GM23248 (cell line): ENCODE data around the gene SOX8. TPM values are rescaled to one million over a fixed set of nuclear protein-coding genes. Genes with fewer than 3 reads are reported as not detected.

Experiments used
- DNase-seq: peaks from one replicate; pipeline ENCODE4 v3.0.0-alpha.2; 2015
- H2AFZ ChIP-seq: fragments of 200-600 bp; sonication (generic); 2 replicates; pipeline ENCODE4 v1.6.1; 2016; ENCODE audit warnings: antibody characterized with exemption
- H3F3A ChIP-seq: fragments of 200-600 bp; sonication (generic); 2 replicates; pipeline ENCODE4 v1.6.1; 2016; ENCODE audit warnings: mild to moderate bottlenecking, antibody characterized with exemption, mixed run types; ENCODE audit not compliant: insufficient read depth
- H3K27ac ChIP-seq: fragments of 200-600 bp; sonication (generic); 2 replicates; pipeline ENCODE4 v1.5.1; 2016; ENCODE audit warnings: mild to moderate bottlenecking
- H3K27me3 ChIP-seq: fragments of 200-600 bp; sonication (generic); replicated peaks from 2 replicates; pipeline ENCODE4 v1.6.1; 2016; ENCODE audit warnings: mild to moderate bottlenecking; ENCODE audit not compliant: insufficient read depth
- H3K36me3 ChIP-seq: fragments of 200-600 bp; sonication (generic); 2 replicates; pipeline ENCODE4 v1.6.1; 2016; ENCODE audit warnings: low read depth, mild to moderate bottlenecking
- H3K4me1 ChIP-seq: fragments of 200-600 bp; sonication (generic); 2 replicates; pipeline ENCODE4 v1.6.1; 2016; ENCODE audit warnings: mild to moderate bottlenecking; ENCODE audit not compliant: insufficient read depth
- H3K4me2 ChIP-seq: fragments of 200-600 bp; sonication (generic); one replicate; pipeline ENCODE4 v1.6.1; 2016; ENCODE audit warnings: mild to moderate bottlenecking; ENCODE audit not compliant: unreplicated experiment
- H3K4me3 ChIP-seq: fragments of 200-600 bp; sonication (generic); 2 replicates; pipeline ENCODE4 v1.5.1; 2016; ENCODE audit warnings: mild to moderate bottlenecking
- H3K79me2 ChIP-seq: fragments of 200-600 bp; sonication (generic); 2 replicates; pipeline ENCODE4 v1.6.1; 2016; ENCODE audit warnings: mild to moderate bottlenecking; ENCODE audit not compliant: insufficient read depth
- H3K9ac ChIP-seq: fragments of 200-600 bp; sonication (generic); 2 replicates; pipeline ENCODE4 v1.6.1; 2016; ENCODE audit warnings: mild to moderate bottlenecking
- H3K9me2 ChIP-seq: fragments of 200-600 bp; sonication (generic); 2 replicates; pipeline ENCODE4 v1.6.1; 2016; ENCODE audit warnings: mixed run types, mild to moderate bottlenecking, moderate library complexity; ENCODE audit not compliant: insufficient read depth
- H3K9me3 ChIP-seq: fragments of 200-600 bp; sonication (generic); one replicate; pipeline ENCODE4 v1.6.1; 2017; ENCODE audit warnings: low read depth
- H4K20me1 ChIP-seq: fragments of 200-600 bp; sonication (generic); 2 replicates; pipeline ENCODE4 v1.6.0; 2016; ENCODE audit not compliant: insufficient read depth
- EZH2 ChIP-seq: fragments of 200-600 bp; sonication (generic); IDR thresholded peaks from 2 replicates; pipeline ENCODE4 v1.6.1; 2018; ENCODE audit warnings: antibody characterized with exemption, mild to moderate bottlenecking; ENCODE audit not compliant: insufficient read depth, poor library complexity, severe bottlenecking
- EZH2phosphoT487 ChIP-seq: fragments of 200-600 bp; sonication (generic); IDR thresholded peaks from 2 replicates; pipeline ENCODE4 v1.6.1; 2018; ENCODE audit warnings: antibody characterized with exemption, moderate library complexity, mild to moderate bottlenecking, low read depth; ENCODE audit not compliant: insufficient read depth
- WGBS, 2 experiments: methylation state at CpG; one replicate each; pipeline ENCODE4 v1.1.6; 2015 to 2017; ENCODE audit warnings: low lambda C conversion rate in 2 of 2, low coverage in 1 of 2; ENCODE audit errors: missing lambda C conversion rate in 2 of 2; 5-methylcytosine and 5-hydroxymethylcytosine counted together
- in situ Hi-C: fragments of 300-500 bp; cut with MboI; formaldehyde crosslinking; loops from 2 replicates; pipeline ENCODE4 v1.15.0; 2020
- polyA plus RNA-seq: library from polyadenylated mRNA; unstranded; fragments of >200 nt; fragmentation: Nextera tagmentation; extraction: Ambion mirVana; gene quantifications from 2 replicates; pipeline ENCODE4 v1.2.1, GENCODE V29; 2016
- total RNA-seq: library from RNA; depleted of rRNA; stranded (reverse); fragments of >200 nt; shearing (Covaris generic); gene quantifications from 2 replicates; pipeline ENCODE4 v1.2.3, GENCODE V29; 2014

Gene SOX8
- total and polyA plus RNA-seq, 2 experiments from 2014 or later, result 0.15 to 0.43 TPM

DNA sequence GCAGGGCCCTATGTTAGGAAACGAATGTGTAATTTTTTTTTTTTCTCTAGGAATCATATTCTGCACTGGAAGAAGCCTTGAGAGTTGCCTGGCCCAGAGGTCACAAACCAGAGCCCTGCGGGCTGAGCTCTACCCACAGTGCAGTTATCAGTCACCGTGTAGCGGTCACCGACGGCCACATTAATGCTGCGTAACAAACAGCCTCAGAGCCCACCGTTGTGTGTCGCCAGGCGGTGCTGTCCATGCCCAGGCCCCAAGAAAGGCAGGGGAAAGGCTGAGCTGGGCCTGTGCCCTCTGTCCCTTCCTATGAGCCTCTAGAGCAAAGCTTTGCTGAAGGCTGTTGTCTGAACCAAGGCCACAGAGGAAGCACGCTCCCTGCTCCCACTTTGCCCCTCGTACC is 6.3 kb upstream of the SOX8 start:
- Histone ChIP-seq H3F3A (no peaks in the 10 kb centered on the region), H2AFZ (no peak overlapping the region), H3K4me1 (no peaks in the 10 kb centered on the region), H3K4me3 (no peak overlapping the region), H3K27ac (no peak overlapping the region), H3K9me3 (no peaks in the 10 kb centered on the region), H4K20me1 (no peaks in the 10 kb centered on the region), H3K4me2 (no peak overlapping the region), H3K79me2 (no peaks in the 10 kb centered on the region), H3K9me2 (no peaks in the 10 kb centered on the region), H3K9ac (no peak overlapping the region), H3K27me3 (no peaks in the 10 kb centered on the region), H3K36me3 (no peaks in the 10 kb centered on the region)
- TF ChIP-seq EZH2 (no peak), EZH2phosphoT487 (no peak)
- in situ Hi-C loops, result no loop called here
- 88 to 90% methylated on average over 12 of the region's 12 CpGs for WGBS, 2 experiments
- DNase-seq, result no peak

DNA sequence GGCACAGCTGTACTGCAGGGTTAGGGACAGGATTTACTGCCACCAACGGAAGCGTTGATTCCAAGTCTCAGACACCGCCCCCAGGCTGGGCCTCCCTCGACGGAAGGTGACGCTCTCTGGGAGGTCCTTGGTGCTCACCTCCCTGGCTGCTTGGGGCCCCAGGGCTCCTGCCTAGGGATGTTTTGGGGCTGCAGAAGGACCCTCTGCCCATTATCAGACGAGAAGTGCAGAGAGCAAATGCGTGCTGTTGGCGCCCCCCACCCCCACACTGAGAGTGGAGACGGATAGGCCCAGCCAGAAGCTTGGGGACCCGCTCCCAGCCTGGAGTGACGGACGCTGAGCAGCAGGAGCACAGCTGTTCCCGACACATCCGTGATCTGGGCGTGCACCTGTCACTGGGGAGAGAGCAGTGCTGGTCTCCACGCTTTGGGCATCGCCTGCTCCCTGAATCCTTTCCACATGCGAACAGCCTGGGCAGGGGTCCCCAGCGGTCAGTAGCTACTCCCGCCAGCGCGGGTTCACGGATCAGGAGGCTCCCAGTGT is 5.1 kb upstream of the SOX8 start:
- 78 to 83% methylated on average over 24 of the region's 24 CpGs for WGBS, 2 experiments
- H3K9ac ChIP-seq, result no peak overlapping the region
- H3K9me3 ChIP-seq, result no peaks in the 10 kb centered on the region
- no peaks in the 10 kb centered on the region for H3K79me2 ChIP-seq
- no peaks in the 10 kb centered on the region for H3K9me2 ChIP-seq
- no peaks in the 10 kb centered on the region for H3F3A ChIP-seq
- H3K27ac ChIP-seq, result no peak overlapping the region
- H4K20me1 ChIP-seq, result no peaks in the 10 kb centered on the region
- H3K27me3 ChIP-seq, result no peaks in the 10 kb centered on the region
- H3K36me3 ChIP-seq, result no peaks in the 10 kb centered on the region
- no peak for TF ChIP-seq EZH2phosphoT487
- TF ChIP-seq EZH2, result no peak
- no peak overlapping the region for H3K4me3 ChIP-seq
- in situ Hi-C loops, result no loop called here
- no peak overlapping the region for H2AFZ ChIP-seq
- H3K4me1 ChIP-seq, result no peaks in the 10 kb centered on the region
- H3K4me2 ChIP-seq, result no peak overlapping the region
- no peak for DNase-seq

DNA sequence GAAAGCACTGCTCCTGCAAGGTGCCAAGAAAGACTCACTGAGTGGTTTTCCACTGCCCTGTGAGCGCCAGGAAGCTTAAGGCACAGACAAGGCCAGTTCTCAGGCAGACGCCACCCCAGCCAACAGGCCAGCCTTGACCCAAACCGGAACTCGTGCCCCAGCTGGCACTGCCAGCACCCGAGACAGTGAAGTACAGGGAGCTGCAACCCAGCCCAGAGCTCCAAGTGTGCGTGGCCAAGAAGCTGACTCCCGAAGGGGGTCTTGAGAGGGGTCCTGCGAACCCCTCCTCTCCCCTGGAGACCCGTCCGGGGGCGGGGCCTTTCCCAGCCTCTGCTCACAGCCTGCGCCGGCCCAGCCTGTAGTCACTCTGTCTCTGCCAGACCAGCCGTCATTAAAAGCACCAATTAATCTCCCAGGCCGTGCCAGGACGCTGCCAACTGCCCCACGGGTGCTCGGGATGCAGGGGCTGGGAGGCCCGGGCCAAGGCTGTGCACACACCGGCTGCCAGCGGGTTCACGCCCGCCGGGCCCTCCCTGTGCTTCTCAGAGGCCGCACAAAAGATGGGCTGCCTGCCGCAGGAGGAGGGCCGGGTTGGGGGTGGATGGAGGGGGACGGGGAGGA is 4.4 kb upstream of the SOX8 start:
- H2AFZ ChIP-seq, result no peak overlapping the region
- H3K9me3 ChIP-seq, result no peaks in the 10 kb centered on the region
- no peaks in the 10 kb centered on the region for H4K20me1 ChIP-seq
- no peaks in the 10 kb centered on the region for H3K9me2 ChIP-seq
- no peak overlapping the region for H3K4me2 ChIP-seq
- H3K4me1 ChIP-seq, result no peaks in the 10 kb centered on the region
- H3F3A ChIP-seq, result no peaks in the 10 kb centered on the region
- no peaks in the 10 kb centered on the region for H3K79me2 ChIP-seq
- WGBS, 2 experiments, result 33 to 34% methylated on average over 20 to 28 of the region's 28 CpGs
- peak; percentile 19 for DNase-seq
- in situ Hi-C loops, result no loop called here
- TF ChIP-seq EZH2phosphoT487 (no peak), EZH2 (no peak)
- H3K4me3 ChIP-seq, result no peak overlapping the region
- no peak overlapping the region for H3K27ac ChIP-seq
- H3K36me3 ChIP-seq, result no peaks in the 10 kb centered on the region
- no peak overlapping the region for H3K9ac ChIP-seq
- H3K27me3 ChIP-seq, result no peaks in the 10 kb centered on the region

DNA sequence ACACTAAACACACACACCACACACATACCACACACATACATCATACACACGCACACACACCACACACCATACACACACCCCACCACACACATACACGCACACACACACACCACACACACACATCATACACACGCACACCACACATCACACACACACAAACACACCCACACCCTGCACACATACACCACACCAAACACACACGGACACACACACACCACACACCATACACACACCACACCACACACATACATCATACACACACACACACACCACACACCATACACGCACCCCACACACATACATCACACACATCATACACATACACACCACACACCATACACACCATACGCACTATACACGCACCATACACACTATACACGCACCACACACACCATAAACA is 3.7 kb upstream of the SOX8 start:
- H3K9me3 ChIP-seq, result no peaks in the 10 kb centered on the region
- no peak overlapping the region for H2AFZ ChIP-seq
- H3F3A ChIP-seq, result no peaks in the 10 kb centered on the region
- in situ Hi-C loops, result no loop called here
- H4K20me1 ChIP-seq, result no peaks in the 10 kb centered on the region
- no peak for DNase-seq
- H3K4me3 ChIP-seq, result no peak overlapping the region
- H3K27ac ChIP-seq, result no peak overlapping the region
- 75 to 79% methylated on average over 6 to 8 of the region's 8 CpGs for WGBS, 2 experiments
- no peak overlapping the region for H3K4me2 ChIP-seq
- H3K9ac ChIP-seq, result no peak overlapping the region
- TF ChIP-seq EZH2 (no peak), EZH2phosphoT487 (no peak)
- no peaks in the 10 kb centered on the region for H3K4me1 ChIP-seq
- no peaks in the 10 kb centered on the region for H3K36me3 ChIP-seq
- H3K79me2 ChIP-seq, result no peaks in the 10 kb centered on the region
- H3K9me2 ChIP-seq, result no peaks in the 10 kb centered on the region
- 0 out of 2 replicates have a peak, but pooled peaks cover 4% of the 10 kb centered on the region for H3K27me3 ChIP-seq
